DMS153 treated with DMSO at 0.1 percent for 48 hours (cell line): ENCODE data around the gene DSEL.

ENCODE experiments used
- DNase-seq: peaks from one replicate; lab custom pipeline; 2025; ENCODE audit not compliant: unreplicated experiment; lab: John Stamatoyannopoulos, UW

Gene DSEL

GRCh38 chr18:67504739-67505138 is 11.8 kb downstream of the DSEL start:
- DNase-seq, result no peak

- DNase-seq, result no peak
Observed at GRCh38 chr18:67500522-67501205, 15.9 kb downstream of the DSEL start.

- DNase-seq, result no peak
Observed at GRCh38 chr18:67496469-67496868, 20.1 kb downstream of the DSEL start.

- DNase-seq, result no peak
Observed at GRCh38 chr18:67486534-67486933, 30.0 kb downstream of the DSEL start.

GRCh38 chr18:67485655-67486054 is 30.9 kb downstream of the DSEL start:
- DNase-seq, result no peak

GRCh38 chr18:67484458-67484857 is 32.1 kb downstream of the DSEL start:
- no peak for DNase-seq

GRCh38 chr18:67483952-67484351 is 32.6 kb downstream of the DSEL start:
- DNase-seq, result no peak

- DNase-seq, result no peak
Observed at GRCh38 chr18:67483237-67483636, 33.3 kb downstream of the DSEL start.

GRCh38 chr18:67478249-67478648 is 38.3 kb downstream of the DSEL start:
- no peak for DNase-seq

- no peak for DNase-seq
Observed at GRCh38 chr18:67477522-67477921, 39.0 kb downstream of the DSEL start.

GRCh38 chr18:67476585-67476984 is 39.9 kb downstream of the DSEL start:
- DNase-seq, result no peak

- DNase-seq, result no peak
Observed at GRCh38 chr18:67475673-67476072, 40.8 kb downstream of the DSEL start.

- DNase-seq, result no peak
Observed at GRCh38 chr18:67468038-67468437, 48.5 kb downstream of the DSEL start.

GRCh38 chr18:67467188-67467587 is 49.3 kb downstream of the DSEL start:
- DNase-seq, result no peak

- no peak for DNase-seq
Observed at GRCh38 chr18:67464499-67464898, 52.0 kb downstream of the DSEL start.

- DNase-seq, result no peak
Observed at GRCh38 chr18:67463829-67464228, 52.7 kb downstream of the DSEL start.

GRCh38 chr18:67456711-67457110 is 59.8 kb downstream of the DSEL start:
- no peak for DNase-seq
